ENCODE data around the gene MLN.
"Not testable (repeated sequence)": the region's sequence is repeated elsewhere in the genome, so short reads cannot be mapped to it uniquely, and the experiment has no call there.

Gene MLN

DNA sequence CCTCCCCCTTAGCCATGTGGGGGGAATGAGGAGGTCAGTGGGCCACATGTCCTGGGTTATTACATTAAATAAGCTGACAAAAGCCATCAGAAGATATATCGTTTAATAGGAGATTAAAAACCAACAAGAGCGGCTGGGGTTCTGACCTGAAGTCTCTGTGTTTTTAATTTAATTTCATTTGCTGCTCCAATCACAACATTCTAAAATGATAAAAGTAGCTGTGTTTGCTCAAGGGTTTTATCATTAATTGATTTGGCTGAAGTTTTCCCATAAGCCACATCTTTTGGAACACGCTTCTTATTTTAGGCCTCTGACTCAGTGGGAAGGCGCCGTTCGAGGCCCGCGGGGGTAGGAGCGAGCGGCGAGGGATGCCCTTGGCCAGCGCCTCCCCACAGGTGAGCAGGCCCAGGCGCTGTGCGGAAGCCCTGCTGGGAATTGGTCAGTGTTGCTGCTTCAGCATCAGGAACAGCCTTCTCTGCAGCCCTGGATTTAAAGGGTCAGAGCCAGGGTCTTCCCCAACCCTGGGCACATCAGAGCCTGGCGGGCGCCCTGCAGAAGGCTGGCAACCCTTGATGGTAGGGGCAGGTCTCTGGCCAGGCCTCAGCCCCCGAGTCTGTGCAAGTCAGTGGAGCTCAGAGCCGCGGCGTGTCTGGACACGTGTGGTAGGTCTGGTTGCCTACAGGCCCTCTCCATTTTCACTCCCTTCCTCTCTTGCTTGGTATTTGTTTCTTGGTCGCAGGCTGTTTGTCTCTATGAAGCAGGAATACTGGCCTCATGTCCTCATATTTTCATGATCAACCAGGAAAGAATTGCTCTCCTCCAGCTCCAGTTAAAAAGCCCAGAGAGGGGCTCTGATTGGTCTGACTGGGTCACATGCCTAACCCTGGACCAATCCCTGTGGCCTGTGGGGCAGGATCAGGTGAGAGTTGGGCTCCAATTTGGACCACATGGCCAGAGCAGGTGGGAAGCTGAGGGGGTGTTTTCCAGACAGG lies 30.9 kb upstream of the MLN start:
- DNase-seq, result no peak

DNA sequence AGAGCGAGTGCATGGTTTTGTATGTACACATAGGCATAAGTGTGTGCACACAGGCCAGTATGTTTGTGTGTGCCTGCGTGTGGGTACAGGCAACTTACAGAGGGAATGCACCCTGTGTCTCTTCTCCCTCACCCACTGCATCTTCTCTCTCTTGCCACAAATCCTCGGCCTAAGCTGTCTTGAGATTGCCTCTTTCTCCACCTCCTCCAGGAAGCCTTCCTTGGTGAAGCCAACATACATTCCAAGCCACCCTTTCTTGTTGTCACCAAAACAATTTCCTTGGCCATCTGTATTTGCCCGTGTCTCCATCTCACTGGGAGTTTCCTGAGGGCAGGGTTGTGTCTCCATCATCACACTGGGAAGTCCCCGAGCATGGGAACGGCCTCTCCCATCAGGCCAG lies 29.8 kb upstream of the MLN start:
- no peak for DNase-seq

DNA sequence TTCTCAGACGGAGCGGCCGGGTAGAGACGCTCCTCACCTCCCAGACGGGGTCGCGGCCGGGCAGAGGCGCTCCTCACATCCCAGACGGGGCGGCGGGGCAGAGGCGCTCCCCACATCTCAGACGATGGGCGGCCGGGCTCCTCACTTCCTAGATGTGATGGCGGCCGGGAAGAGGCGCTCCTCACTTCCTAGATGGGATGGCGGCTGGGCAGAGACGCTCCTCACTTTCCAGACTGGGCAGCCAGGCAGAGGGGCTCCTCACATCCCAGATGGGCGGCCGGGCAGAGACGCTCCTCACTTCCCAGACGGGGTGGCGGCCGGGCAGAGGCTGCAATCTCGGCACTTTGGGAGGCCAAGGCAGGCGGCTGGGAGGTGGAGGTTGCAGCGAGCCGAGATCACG lies 29.0 kb upstream of the MLN start:
- DNase-seq, result not testable (repeated sequence)

DNA sequence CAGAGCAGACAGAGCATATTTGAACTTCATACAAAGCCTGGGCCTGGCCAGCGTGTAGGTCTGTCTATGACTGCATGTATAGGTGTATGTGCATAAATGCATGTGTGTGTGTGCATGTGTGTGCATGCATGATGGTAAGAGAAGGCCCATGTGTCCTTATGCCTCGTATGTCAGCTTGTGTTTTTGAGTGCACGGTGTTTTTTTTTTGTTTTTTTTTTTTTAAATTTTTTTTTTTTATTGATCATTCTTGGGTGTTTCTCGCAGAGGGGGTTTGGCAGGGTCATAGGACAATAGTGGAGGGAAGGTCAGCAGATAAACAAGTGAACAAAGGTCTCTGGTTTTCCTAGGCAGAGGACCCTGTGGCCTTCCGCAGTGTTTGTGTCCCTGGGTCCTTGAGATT lies 27.9 kb upstream of the MLN start:
- not testable (repeated sequence) for DNase-seq

DNA sequence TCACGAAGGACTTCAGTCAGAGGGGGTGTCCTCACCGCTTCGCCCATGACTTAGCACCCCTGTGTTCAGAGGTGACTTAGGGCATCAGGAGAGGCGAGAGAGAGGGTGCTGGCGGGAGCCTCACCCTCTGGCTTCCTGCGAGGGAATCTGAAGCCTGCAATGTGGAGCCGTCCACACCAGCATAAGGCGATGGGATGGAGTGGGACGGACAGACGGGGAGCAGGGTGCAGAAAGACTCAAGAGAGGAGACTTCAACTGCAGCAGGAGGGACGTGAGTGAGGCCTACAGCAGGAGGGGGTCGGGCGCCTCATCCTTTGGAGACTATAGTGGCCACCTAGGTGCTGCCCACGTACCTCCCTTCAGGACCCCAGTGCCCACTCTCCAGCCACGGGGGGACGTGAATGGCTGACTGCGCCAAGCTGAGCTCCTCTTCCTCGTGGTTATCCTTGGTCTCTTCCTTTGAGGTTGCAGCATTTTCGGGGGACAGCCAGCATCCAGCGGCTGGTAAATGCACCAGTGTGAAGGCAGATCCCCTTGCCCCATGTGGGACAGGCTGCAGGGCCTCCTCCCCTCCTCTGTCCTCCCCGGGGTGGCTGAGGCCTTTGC lies 26.9 kb upstream of the MLN start:
- DNase-seq, result no peak

DNA sequence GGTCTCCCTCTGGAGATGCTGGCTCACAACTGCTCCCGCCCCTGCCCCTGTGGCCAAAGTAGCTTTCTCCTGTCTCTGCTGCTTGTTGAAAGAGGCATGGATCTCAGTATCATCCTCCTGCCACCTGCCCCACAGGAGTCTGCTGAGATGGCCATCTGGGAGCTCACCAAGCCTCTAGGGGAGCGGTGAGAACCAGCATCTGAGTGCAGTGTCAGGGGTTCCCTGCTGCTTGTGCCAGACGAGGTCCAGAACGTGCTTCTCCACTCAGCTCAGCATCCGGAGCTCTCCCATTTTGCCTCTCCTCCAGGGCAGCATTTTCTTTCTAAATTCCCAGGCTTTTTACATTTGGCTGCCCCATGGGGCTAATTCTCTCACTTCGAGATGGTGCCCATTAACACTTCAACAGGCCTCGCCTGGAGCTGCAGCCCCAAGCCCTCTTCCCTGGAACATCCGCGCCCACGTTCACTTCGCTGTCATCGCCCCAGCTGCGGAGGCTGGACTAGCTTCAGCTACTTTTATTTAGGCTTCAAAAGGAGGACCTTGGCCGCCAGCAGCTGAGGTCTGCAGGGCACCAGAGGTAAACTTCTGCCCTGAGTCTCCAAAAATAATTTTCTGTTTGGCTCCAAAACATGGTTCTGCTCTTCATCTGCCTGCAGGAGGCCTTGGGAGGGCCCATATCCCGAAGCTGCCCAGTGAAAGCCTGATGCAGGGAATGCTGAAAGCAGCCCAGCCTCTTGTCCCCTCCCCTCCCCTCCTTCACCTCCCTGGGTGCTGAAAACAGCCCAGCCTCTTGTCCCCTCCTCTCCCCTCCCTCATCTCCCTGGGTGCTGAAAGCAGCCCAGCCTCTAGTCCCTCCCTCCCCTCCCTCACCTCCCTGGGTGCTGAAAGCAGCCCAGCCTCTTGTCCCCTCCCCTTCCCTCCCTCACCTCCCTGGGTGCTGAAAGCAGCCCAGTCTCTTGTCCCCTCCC lies 25.2 kb upstream of the MLN start:
- DNase-seq, result peak; percentile 62

DNA sequence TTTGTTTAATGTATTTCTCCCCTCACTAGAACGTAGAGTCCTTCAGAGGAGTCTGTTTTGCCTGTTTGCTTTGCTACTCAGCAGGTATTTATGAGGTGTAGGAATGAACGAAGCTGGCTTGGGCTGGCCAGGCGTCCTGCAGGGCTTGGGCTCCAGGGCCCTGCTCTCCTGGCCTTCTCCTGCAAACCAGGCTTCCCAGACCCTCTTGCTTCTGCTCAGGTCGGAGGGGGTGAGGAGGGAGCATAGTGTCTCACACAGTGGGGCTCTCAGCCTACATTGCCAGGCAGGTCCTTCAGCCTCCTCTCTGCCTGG lies 24.6 kb upstream of the MLN start:
- DNase-seq, result no peak

DNA sequence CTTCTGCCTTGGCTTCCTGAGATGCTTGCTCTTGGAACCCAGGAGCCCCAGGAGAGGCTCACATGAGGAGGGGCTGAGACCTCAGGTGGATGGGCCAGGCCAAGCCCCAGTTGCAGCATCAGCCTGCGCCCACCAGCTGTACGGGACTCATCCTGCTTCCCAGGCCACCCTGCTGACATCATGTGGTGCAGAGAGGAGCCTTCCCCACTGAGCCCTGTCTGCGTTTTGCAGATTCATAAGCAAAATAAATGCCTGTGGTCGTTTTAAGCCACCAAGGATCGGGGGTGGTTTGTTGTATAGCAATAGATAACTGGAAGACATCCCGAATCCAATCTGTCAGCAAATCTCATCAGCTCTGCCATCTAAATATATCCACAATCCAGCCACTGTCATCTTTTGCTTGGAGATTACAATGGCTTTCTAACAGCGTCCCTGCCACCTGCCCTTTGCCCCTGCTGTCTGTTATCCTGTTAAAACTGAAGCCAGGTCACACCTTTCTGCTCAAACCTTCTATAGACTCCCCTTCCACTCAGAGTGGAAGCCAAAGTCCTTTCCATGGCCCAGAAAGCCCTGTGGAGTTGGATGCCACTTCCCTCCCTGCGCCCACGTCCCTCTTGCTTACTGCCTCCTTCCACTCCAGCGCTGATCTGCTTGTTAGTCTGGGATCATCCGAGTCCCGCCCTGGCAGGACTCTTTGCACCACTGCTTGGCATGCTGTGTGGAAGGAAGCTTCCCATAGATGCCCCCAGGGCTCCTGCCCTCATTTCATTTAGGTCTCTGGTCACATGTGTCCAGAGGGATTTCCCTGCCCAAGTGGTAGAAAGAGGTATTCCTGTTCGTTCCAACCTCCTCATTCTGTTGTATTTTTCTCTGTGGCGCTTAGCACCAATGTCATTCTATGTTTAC lies 24.0 kb upstream of the MLN start:
- DNase-seq, result no peak

DNA sequence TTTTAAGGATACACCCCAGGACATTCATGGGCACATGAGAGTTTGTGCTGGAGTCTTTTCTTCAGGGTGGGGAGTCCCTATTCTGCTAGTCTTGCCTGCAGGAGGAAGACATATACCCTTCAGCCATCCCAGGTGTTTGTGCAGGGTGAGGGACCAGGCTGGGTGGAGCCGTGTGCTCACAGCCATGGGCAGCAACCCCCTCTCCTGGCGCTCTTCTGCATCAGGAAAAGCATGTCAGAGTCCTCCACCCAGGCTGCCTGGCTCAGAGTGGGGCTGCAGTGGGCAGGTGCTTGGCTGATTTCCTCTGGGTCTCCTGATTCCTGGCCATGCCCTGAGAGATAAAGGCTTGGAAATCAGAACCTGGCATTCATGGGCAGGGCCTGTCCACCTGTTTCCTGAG lies 22.7 kb upstream of the MLN start:
- peak; percentile 40 for DNase-seq

DNA sequence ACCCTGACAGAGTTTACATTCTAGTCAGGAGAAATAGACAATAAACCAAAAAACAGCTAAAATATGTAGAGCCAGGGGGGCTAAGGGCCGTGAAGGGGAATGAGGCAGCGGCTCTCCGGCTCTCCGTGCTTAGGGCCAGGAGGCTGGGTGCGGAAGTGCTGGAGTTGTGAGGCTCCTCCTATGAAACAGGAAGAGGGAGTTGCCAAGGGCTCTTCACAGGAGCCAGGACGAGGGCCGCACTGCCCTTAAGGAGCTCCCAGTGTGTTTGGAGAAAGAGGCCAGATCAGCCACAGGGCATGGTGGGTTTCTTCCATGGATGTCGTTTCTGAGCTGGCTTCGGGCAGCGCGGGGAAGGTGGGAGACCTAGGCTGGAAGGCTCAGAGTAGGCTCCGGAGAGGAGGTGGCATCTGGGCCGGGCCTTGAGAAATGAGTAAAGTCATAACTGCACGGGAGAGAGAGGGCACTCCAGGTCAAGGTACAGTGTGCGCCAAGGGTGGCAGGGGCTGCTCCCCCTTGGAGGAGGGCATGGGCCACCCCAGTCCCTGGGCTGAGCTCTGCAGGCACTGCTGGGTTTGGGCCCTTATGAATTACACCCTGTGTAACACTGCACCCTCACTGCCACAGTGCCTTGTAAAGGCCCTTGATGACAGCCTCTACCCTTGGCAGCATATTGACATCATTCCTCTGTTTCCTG lies 20.8 kb upstream of the MLN start:
- no peak for DNase-seq

DNA sequence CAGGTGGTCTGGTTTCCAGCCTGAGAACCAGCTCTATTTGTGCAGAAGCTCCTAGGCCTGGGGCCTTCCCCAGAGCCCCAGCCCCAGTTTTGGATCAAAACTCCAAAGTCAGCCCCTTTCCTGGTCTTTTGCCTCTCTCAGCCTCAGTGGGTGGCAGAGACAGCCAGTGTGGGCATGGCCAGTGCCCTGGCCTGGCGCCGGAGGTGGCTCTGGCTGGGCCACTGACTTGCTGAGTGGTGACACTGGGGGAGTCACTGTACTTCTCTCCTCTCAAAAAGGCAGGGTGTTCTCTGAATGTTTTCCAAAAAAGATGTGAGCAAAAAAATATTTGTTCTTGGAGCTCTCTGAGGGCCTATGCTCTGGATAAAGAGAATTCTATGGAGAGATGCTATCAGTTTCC lies 20.0 kb upstream of the MLN start:
- DNase-seq, result no peak

DNA sequence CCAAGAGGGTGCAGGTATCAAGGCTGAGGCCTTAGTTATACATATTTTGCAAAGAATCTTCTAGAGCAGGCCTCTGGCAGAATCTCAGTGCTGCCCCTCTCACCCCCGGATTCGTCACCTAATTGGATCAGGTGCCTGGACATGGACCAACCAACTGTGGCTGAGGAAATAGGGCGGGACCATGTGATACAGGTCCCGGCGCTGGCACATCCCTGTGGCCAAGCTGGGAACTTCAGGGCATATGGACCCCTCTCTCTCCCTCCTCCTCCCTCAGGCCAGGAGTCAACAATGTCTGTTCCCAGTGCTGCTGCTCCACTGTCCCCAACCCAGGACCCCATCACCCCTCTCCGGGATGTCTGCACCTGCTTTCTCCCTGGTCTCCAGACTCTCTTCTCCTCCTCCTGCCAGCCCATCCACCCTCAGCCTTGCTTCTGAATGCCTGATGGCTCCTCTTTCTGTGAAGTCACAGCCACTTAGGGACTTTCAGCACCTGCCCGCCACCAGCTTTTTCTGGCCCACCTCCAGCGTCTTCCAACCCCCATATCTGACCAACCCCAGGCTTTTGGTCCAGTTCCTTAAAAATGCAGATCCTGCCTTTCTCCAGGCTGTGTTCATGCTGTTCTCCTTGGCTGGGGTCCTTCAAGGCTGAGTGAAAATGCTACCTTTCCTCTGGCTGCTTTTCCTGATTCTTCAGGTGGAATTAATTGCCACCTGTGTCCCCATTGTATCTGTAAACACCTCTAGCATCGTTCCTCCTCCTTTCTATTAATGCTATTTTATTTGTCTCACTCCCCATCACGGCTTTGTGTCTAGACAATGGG lies 19.0 kb upstream of the MLN start:
- peak; percentile 86 for DNase-seq

DNA sequence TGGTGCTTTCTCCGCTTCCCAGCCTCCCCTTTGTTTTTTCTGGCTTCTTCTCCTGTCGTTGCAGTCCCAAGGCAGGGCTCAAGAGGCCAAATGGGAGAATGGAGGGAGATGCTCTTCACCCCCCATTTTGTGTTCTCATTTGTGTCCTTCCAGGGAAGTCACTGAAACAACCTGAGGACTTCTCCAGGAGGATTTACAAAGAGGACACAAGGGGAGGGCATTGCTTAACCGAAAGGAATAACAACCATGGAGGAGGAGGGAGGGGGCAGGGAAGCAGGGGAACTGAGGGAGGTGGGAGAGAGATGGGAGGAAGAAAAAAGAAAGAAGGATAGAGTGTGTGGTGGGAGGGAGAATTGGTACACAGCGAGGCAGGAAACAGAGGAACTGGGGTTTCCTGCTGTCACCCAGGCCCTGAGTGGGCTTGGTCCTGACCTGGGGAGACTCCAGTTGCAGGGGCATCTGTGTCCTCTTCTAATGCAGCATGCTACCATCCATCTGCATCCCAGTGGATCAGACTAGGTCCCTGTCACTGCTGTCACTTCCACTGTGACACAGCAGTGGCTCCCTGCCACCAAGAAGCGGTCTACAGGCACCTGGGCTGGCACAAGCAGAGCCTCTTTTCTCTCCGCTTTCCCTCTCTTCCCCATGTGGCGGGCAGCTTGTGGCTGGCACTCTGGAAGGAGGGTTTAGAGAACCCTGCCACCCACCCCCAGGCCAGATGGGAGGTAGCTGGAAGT lies 17.1 kb upstream of the MLN start:
- DNase-seq, result no peak

DNA sequence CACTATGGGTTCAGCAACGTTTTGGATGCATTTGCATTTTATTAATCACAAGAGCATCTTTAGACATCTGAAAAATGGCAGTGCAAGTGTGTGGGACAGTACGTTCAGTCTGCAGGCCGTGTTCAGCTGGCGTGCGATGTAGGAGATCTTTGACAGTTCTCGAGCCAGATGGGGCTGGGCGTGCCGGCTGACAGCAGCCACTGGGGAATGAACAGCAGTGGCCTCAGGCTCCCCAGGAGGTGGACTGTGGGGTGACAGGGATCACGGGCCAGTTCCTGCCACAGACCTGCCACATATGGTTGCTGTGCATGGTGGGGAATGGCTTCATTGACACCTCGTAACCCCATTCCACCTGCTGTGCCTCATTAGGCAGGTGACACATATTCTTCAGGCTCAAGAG lies 16.4 kb upstream of the MLN start:
- no peak for DNase-seq

DNA sequence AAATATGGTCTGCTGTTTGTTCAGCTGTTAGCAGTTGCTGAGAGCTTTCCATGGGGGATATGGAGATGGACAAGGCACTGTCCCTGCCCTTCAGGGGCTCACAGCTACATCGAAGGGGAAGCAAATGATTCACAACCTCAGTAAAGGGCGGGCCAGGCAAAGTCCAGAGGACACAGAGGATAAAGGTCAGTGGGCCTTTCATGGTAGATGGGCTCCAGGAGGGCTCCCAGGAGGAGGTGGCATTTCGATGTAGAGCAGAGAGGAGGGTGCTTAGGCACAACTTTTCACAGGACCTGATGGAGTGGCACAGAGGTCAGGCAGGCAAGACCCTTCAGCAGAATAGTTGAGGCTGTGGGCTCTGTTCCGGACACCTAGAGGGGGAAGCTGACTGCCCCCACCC lies 15.2 kb upstream of the MLN start:
- DNase-seq, result no peak

DNA sequence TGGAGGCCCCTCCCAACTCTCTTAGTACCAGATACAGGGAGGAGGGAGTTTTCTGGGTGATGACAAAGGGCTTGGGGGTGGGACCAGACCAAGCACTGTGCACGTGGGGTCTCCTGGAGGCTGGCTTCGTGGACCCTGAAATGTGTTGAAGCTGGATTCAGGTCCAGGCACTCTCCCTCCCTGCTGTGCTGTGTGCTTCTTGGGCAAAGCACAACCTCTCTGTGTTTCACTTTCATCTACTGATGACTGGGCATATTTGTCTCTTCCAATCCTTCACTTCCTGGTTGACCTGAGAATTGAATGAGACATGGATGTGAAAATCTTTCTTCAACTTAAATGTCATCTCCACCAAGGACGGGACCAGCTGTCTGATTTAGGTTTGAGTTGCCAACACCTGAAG lies 14.5 kb upstream of the MLN start:
- DNase-seq, result no peak

DNA sequence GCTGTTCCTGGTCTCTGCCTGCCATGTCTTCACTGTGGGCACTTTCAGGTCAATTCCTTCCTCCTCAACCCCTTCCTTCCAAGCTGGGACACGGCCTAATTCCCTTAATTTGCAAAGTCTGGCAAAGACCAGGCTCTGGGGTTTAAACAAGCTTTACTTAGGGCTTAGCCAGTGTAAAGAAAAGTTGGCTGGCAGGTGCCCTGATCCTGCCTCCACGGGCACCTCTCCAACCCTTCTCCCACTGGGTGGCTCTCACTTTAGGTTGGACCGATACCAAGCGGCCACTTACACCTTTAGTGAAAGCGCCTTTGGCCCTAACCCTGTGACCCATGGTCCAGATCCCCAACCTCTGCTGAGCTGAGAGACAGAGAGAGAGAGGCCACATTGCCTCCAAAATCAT lies 13.7 kb upstream of the MLN start:
- DNase-seq, result no peak

DNA sequence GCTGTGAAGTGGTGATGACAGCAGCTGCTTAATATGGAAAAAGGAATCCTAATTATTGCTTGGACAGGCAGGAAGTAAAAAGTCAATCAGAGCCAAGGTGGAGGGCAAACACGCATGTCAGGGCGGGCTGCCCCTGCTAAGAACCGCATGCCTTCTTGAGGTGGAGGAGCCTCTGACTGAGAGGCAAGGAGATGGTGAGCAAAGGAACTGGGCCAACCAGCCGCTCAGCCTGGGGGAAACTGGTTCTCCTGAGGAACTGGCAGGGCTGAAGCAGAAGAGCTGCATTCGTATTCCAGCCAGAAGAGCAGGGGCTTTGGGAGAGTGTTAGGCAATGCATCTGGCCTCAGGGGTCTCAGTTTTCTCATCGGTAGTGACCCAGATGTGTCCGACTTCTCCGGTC lies 13.1 kb upstream of the MLN start:
- DNase-seq, result no peak

DNA sequence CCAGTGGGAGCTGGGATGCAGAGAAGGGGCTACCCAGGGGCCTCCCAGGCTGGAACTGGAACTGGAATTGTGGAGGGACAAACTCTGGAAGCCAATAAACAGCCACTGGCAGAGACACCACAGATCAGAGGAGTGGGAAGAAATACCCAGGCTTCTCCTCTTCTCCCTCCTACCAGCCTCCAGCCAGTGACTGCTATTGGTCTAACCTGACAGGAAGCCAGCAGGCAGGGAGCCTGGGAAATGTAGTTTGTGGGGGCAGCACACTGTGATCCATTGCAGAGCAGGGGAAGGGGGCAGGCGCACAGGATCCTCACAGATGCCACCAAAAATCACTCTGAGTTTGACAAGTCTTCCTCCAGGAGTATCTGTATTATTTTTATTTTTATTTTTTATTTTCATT lies 12.1 kb upstream of the MLN start:
- peak; percentile 47 for DNase-seq
